Activated CD4-positive, alpha-beta T cell treated with anti-CD3 and anti-CD28 coated beads, Interleukin-2, amount 50 U/mL, for 4 hours (primary cell): ENCODE measurements around the gene ARHGAP26.
A peak's percentile ranks its signal among the peaks of the same experiment; 100 is the strongest.

Experiments used
- DNase-seq, 2 experiments: peaks; one replicate each; pipeline ENCODE4 v3.0.0-alpha.2; 2020

ARHGAP26 gene

DNA sequence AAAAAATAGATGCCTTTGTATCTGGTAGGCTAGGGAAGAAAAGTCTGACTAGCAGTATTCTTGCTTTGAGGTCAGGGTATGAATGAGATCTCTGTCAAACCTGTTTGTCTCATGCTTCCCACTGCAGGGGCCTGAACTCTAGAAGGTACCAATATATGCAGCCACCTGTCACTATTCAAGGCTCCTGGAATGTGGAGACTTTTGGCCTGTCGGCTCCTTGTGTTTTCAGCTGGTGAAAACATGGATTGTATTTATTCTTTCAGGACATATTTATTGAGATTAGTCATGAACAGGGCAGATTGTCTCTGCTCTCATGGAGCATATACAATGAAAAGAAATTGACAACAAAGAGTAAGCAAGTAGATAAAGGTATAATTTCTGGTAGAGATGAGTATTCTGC lies 255.8 kb downstream of the ARHGAP26 start:
- no peak for DNase-seq

DNA sequence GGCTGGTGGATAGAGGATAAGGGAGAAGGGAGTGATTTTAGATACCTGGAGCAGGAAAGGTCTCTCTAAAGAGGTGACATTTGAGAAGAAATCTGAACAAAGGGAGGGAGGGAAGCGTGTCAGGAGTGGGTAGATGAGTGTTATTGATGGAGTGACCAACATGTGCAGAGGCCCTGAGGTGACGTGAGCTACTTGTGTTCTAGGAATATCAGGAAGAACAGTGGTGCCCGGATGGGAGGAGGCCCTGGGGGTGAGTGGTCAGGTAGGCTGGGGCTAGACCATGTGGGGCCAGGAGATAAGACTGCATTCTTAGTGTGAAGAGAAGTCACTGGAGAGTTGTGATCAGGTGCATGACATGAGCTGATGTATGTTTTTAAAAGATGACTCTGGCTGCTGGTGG lies 256.2 kb downstream of the ARHGAP26 start:
- no peak for DNase-seq

DNA sequence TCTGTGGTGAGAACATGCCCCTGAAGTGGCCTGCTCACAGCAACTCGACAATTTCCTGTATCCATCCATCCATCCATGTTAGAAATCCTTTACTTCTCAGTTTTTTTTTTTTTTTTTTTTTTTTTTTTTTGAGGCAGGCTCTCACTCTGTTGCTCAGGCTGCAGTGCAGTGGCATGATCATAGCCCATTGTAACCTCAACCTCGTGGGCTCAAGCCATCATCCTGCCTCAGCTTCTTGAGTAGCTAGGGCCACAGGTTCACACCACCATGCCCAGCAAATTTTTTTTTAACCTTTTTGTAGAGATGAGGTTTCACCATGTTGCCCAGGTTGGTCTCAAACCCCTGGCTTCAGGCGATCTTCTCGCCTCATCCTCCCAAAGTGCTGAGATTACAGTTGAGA lies 259.1 kb downstream of the ARHGAP26 start:
- DNase-seq, result no peak

DNA sequence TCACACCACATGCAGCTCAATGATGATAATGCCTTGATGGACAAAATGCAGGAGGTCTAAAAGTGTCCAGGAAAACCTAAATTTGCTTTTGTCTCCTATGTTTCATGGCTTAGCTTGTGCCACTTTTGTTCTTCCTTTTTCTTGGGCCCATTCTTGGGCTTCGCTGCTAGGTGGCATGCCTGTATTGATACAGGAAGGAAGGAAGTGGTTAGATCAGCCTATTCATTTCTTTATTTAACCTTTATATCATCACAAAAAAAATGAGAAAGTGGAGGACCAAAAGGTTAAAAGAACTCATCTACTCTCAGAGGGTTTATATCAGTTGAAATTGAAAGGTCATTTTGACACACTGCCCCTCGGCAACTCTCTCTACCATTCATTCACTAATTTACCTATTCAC lies 260.2 kb downstream of the ARHGAP26 start:
- peak; percentile 7 to 12 for DNase-seq

DNA sequence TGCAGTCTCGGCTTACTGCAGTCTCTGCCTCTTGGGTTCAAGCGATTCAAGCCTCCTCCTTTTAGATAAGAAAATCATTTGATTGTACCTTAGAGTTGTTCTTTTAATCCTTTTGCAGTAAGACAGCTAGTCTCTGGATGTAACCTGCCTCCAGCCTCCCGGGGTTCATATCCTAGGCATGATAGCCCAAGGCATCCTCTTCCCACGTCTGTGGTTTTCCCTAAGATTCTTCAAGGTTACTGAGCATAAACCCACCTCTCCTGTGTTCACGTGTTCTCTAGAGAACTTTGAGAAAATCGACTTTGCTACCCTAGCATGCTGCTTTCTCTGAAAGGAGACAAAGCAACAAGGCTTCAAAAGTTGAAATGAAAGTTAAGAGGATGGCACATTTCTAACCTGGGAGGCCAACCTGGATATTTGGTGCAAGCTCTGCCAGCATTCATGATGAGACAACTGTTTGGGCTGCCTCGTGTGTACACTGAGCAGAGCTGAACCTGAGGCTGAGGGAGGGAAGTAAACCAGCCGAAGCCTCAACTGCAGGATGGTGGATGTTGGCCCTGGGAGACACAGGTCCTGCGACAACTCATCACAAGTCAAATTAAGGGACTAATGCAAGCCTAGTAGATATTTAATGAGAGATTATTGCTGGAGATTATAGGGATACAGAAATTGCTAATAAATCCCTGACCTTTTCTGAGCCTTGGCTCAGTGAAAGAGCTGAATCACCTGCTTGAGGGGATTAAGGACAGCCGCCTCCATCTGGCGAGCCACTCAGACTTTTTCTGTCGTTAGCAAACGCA lies 261.8 kb downstream of the ARHGAP26 start:
- no peak for DNase-seq

DNA sequence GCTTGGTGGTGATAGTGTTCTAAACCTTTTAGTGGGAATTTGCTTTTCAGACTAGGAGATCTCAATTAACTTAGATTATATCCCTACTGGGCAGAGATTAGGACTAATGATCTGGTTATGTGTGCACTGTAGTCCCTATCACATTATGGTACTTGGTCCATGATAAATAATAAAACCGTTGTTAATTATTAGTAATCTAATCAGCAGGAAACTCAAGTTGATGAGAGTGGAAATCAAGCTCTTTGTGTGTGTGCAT lies 262.3 kb downstream of the ARHGAP26 start:
- DNase-seq, result no peak

DNA sequence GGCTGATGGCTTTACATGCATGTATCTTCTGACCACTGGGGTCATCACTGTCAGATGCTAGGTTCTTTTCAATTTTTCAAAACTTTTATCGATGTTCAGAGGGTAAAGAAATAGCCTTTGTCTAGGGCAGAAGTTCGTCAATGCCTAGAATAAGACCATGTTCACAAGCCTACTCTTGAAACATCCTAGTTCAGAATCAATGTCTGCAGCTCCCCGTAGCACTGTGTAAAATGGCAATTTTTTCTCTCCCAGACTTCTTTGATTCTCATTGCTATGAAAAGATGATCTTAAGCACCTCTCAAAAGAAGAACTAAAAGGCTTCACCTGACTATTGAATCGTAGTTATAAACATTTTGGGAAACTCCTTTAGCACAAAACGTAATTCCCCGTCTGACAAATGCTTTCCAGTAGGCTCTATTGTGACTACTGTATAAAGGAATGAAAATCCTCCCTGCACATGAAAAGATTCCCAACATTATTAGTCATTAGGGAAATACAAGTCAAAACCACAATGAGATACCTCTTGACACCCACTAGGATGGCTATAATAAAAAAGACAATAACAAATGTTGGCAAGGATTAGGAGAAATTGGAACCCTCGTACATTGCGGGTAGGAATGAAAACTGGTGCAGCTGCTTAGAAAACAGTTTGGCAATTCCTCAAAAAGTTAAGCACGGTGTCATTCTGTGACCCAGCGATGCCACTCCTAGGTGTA lies 263.5 kb downstream of the ARHGAP26 start:
- no peak for DNase-seq

DNA sequence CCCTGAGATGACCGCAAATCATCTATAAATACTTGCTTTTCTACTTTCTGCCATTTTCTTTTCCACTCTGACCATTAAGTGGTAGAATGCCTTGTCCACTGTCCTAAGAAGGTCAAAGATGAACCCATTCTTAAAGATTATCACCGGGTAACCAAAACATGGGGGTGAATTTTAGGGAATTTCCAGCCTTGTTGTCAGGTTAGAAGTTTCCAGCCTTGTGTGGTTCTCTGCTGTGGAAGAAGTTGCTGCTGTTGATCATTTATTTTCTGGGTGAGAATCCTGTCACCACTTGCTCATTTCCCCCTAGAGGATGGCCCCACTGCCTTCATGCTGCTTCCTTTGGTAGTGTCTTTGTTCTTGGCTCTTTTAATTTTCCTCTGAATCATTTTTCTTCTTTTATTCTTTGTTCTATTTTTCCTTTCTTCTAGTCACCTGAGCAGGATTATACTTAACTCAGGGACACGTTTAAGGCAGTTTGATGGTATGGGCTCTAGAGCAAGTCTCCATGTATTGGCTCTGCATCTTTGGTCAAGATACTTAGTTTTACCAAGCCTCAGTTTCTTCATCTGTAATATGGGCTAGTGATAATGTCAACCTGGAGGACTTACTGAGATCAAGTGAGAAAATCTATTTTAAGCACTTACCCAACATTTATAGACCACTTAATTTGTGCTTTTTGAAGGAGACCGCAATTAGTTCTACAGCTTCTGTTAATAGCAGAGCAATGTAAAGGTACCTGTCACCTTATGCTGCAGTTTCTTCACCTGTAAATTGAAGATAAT lies 266.2 kb downstream of the ARHGAP26 start:
- no peak for DNase-seq

DNA sequence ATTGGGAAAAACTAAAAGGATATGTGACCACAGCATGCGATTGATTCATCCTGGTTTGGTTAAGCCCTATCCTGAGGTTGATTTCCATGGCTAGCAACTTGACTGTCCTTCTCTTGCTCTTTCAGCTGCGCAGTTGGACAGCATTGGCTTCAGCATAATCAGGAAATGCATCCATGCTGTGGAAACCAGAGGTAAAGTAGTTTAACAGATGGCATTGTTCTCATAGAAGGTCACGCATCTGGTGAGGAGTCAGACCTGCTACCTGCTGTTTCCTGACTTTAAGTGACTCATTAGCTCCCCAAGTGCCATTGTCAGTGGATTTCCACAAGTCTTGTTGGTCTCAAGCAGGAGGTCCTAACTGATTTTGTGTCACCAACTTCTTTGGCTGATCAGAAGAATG lies 266.9 kb downstream of the ARHGAP26 start:
- DNase-seq, result no peak

DNA sequence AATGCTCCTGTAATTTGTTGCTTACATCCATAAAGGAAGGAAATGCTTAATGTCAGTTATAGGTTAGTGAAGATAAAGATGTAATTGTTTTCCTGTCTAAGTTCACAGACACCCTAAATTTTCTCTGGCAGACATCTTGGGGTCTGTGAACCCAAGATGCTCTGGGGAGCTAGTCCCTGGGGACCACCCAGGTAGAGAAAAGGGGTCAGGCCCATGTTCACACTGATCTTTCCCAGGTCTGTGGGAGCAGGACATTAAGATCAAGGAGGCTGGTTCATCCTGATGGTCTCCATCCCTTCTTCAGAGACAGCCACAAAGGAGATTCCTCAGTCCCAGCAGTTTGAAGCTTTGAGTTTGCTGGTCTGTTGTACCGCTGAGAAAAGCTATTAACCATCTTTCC lies 267.5 kb downstream of the ARHGAP26 start:
- no peak for DNase-seq

DNA sequence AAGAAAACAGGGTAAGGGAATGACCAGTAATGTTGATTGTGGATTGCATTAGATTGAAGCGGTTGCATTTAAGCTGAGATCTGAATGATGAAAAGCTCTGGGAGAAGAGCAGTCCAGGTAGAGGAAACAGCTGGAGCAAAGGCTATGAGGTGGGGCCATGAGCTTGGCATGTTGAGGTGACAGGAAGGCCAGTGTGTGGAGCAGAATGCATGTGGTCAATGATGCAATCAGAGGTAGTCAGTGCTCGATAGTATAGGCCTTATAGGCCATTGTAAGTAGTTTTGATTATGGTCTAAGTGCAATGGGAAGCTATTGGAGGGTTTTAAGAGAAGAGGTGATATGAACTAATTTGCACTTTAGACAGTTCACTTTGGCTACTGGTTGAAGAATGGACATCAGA lies 270.4 kb downstream of the ARHGAP26 start:
- no peak for DNase-seq

DNA sequence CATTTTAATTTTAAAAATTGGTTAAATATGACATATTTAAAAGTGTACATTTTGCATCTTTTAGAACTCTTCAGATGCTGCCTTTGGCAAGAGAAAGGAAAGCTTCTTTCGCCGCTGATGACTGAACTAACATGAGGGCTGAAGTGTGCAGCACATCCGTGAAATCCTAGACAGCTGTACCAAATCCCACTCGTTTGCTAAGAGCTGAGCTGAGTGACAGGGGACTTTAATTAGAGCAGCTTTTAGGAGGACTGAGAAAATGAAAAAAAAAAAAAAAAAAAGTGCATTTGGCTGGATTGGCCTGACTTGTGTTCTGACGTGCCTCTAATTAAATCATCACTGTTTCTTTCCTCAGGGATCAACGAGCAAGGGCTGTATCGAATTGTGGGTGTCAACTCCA lies 271.3 kb downstream of the ARHGAP26 start:
- no peak for DNase-seq

DNA sequence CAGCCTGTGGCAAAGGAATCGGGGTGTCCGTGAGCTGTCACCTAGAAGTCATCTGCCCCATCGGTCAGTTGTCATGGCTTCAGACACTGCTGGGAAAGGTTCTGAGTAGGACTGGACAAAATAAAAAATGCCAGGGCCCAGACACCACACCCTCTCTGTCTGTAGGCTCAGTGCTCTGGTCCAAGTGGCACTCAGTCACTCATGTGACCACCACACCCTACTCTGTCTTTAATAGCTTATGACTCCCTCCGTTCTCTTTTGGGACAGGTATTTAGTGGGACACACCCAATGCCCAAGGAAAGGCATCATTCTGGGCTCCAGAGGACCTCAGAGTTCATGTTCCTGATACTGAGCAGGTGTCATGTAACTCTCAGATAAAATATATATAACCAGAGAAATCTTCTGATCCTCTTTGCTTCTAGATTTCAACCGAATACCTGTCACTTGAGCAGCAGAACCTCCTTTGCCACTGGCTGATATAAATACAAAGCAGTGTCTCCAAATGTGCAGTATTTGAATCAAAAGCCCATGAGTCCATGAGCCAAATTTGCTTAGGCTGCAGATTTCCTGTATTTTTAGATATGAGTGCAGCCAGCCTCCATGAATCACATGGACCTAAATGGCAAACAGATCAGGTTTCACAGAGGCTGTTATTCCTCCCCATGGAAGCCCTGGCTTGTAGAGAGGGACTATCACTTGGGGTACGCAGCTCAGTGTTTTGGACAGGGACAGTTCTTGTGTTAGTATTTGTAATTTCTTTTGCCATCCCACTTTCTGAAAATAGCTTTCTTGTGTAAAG lies 272.0 kb downstream of the ARHGAP26 start:
- DNase-seq, result no peak

DNA sequence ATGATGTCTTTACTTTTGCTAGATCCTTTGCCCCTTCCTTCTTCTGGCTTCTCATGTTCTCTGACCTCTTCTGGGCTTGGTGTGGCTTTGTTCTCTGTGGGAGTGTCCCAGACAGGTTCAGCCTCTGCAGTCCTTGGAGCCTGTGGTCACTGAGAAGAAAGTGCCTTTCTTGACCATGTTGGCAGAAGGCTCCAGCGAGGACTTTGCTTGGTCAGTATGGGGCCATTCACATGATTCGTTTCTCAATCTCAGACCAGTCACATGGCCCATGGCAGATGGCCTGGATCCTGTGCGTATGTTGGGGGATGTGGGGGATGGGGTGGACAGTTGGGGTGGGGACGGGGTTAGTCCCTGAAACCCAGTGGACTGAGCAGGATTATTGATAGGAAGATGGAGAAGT lies 274.1 kb downstream of the ARHGAP26 start:
- DNase-seq, result no peak

DNA sequence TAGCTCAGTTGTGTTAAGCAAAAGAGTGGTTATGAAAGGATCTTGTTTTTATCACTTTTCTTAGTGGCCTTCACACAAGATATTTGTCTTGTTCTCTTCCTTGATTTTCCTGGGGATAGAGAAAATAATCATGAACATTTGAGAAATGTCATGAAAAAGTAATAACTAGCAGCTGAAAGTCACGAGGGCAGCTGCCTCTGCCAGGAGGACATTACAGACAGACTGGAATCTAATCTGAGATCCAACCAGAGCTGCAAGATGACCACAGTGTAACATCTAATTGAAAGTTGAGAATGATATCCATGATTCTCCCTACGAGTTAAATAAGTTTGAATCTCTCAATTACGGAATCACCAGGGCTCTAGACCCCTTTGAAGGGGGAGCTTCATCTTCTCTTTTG lies 274.9 kb downstream of the ARHGAP26 start:
- DNase-seq, result no peak

DNA sequence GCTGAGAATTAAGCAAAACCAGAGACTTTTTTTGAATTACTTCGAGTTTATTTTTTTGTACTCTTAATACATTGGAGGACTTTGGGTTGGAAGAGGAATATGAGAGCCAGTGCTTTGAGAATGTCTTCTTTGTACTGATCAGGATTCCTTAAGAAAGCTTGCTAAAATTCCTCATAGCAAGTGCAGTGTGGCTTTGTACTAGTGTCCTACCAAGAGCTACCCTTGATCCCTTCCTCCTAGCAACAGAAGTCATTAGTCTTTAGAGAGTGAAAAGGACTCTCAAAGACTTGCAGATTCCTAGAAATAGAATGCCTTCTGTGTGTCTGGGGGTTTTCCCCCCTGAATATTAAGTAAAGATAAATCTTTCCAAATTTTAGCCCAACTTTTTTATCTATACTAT lies 276.1 kb downstream of the ARHGAP26 start:
- no peak for DNase-seq

DNA sequence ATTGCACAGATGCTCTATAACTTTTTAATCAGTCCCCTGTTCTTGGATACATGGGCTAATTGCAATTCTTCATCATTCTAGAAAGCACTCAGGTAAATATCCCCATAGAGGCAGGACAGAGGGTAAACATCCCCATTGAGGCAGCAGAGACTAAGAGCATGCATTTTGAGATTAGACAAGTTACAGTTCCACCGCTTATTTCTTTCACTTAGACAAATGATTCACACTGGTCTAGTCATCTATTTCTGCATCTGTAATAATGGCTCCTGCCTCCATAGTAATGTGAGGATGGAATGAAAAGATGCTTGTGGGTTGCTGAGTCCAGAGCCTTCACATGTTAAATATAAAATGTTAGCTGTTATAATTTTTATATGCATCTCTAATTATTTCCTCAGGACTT lies 276.9 kb downstream of the ARHGAP26 start:
- DNase-seq, result no peak

DNA sequence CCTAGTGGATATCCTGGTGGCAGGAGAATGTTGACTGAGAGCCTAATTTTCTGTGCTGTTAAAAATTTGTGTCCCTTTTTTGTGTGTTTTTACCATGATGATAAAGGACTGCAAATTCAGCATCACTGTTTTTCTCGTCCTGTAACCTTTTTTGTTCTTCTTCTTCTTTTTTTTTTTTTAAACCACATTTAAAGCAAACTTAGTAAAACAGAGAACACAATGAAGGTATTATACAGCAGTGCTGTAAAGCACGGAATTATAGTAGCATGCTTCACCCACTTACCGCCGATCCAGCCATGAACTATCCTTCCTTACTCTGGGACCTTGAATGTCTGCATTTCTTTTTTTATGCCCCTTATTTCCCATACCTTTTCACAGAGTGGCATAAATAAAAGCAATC lies 280.0 kb downstream of the ARHGAP26 start:
- DNase-seq, result no peak

DNA sequence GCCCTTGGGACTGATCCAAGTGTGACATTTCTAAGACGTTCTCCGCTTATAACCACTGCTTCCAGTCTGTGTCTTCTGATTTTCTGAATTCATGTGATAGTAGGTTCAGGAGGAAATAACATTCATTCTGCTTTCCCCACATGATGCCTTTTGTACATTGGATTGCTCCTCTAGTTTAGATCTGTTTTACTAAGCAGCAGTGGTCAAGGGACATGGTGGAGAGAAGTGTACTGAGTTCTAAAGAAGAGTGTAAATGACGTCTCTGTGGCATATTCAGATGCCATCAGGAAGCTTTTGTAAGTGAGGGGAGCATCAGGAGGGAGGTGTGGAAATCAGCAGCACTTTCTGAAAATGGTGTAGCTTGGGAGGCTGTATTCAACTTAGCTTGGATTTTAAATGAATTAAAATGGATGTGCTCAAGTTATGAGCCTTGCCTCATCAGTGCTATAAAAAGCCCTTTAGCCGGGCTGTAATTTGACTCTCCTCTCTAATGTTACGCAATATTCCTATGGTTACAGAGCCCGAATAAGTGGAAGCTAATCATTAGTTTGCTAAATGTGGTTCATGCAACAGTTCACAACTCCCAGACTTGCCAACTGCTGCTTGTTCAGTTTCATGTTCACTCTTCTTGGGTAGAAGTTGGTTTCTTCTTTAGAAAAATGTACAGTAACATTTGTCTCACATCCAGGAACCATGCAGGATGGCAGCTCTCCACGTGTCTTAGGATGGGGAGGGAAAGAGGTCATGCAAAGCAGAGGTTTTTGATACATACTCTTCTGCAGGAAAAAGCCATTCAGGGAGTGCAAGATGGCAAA lies 281.3 kb downstream of the ARHGAP26 start:
- no peak for DNase-seq

DNA sequence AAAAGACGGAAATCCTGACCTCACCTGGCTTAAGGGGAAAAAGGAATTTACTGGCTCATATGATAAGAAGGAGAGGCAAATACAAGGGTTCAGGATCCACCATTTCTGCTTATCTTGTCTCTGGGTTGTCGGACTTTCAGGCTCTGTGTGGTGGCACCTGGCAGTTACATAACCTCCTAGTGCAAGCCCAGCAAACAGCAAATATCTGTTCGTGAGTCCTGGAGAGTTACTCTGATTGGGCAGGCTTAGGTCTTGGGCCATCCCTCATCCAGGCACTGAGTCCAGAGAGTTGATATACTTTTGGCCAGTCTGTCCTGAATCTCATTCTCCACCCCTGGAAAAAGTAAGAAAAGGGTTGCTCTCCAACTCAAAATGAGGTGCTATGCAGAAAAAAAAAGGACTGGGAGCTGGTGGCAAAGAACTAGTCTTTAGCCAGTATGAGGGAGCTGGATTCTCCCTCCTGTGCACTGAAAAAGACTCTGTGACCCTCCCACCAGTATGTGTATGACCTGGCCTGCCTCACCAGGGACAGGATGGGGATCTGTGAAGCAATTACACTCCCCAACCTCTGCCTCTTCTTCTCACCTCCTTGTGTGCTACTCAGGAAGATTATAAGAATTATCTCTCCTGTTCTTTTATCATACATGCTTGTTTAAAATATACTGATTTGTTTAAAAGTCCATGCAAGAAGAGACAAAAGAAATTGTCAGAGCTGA lies 282.9 kb downstream of the ARHGAP26 start:
- no peak for DNase-seq

DNA sequence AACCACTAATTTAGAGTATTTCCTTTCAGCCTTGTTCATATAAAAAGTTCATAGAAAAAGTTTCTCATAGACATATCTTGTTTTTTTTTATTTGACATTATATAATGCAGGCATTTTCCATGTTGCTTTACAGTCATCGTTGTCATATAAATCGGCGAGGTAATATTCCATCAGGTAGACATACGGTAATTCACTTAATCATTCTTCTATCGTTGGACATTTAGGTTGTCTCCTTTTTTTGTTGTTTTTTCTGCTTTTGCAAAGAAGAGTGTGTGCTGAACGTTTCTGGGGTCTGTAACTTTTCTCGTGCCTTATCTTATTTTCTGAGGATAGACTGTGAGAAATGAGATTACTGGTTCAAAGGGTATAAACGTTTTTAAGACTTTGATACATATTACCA lies 283.6 kb downstream of the ARHGAP26 start:
- DNase-seq, result no peak

DNA sequence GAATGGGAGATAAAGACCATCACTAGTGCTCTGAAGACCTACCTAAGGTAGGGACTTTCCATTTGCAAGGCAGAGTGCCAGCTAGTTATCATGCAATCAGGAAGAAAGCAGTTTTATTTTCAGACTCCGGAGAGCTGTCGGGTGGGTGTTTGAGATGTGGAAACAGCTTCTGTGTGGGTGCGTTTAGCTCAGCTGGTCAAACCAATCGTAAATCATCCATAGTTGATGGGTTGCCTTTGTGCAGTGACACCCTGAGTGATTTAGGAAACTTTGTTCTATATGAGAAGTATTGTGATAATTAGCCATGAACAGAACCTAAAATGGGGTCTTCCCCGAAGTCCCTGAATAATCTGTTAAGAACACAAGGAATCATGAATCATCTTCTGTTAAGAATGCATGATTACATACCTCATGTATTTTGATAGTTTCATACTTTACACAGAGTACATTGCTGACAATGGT lies 284.3 kb downstream of the ARHGAP26 start:
- DNase-seq, result peak; percentile 8 to 11
